Uterus (tissue), 4 donors: ENCODE results near the gene PLPP2. TPM values are rescaled to one million over a fixed set of nuclear protein-coding genes. Genes with fewer than 3 reads are reported as not detected.

Experiments
- DNase-seq, 2 donors: peaks; one replicate each; pipeline ENCODE4 v3.0.0-alpha.2; 2019 to 2020
- H3K27ac ChIP-seq, 2 donors: fragments of 200-600 bp; sonication (generic); 1 replicate in 1 of 2; 2 replicates in 1 of 2; pipeline ENCODE4 v1.5.1; 2016 to 2018
- H3K27me3 ChIP-seq, 2 donors: fragments of 200-600 bp; sonication (generic); one replicate each; pipeline ENCODE4 v1.5.1; 2018 to 2019; ENCODE audit warnings: control low read depth in 1 of 2
- H3K36me3 ChIP-seq, 2 donors: fragments of 200-600 bp; sonication (generic); one replicate each; pipeline ENCODE4 v1.5.1; 2019; ENCODE audit warnings: control low read depth in 1 of 2
- H3K4me1 ChIP-seq, 2 donors: fragments of 200-600 bp; sonication (generic); one replicate each; pipeline ENCODE4 v1.5.1; 2018 to 2019; ENCODE audit warnings: control low read depth in 1 of 2
- H3K4me3 ChIP-seq, 2 donors: fragments of 200-600 bp; sonication (generic); 1 replicate in 1 of 2; 2 replicates in 1 of 2; pipeline ENCODE4 v1.5.1; 2018 to 2019; ENCODE audit warnings: mild to moderate bottlenecking in 1 of 2
- H3K9me3 ChIP-seq, 2 donors: fragments of 200-600 bp; sonication (generic); one replicate each; pipeline ENCODE4 v1.5.1; 2019; ENCODE audit warnings: control low read depth in 1 of 2
- POLR2A ChIP-seq, 2 donors: fragments of 450-650 bp; IDR thresholded peaks; one replicate each; pipeline ENCODE4 v1.6.1; 2016; ENCODE audit warnings: antibody characterized with exemption in 2 of 2, mild to moderate bottlenecking in 1 of 2, moderate library complexity in 1 of 2
- intact Hi-C: fragments of 100-400 bp; cut with DNase I; formaldehyde crosslinking; loops from one replicate; pipeline ENCODE4 v1.15.1; 2023; ENCODE audit warnings: low total_unique reads
- total RNA-seq, 4 donors: library from RNA; depleted of rRNA in 3 of 4; stranded (reverse); fragments of >200 nt in 3 of 4; gene quantifications; one replicate each; pipeline versions ENCODE4 v1.1.0 to v1.2.4, GENCODE V29; 2014 to 2023
- TF ChIP-seq, protein P1 (sequence below), 4 experiments: fragments of 200-600 bp in 2 of 4; fragments of 450-650 bp in 2 of 4; sonication (generic) in 2 of 4; IDR thresholded peaks; one replicate each; pipeline ENCODE4 v1.5.1; 2016 to 2019; ENCODE audit warnings: antibody characterized with exemption in 4 of 4, mild to moderate bottlenecking in 2 of 4, moderate library complexity in 1 of 4
- donor health status: DM: yes; HTN: yes; CAD: no.

PLPP2 gene
- total RNA-seq, 4 donors from 2014 or later, result 4.9 to 55.3 (median 15.3) TPM

DNA sequence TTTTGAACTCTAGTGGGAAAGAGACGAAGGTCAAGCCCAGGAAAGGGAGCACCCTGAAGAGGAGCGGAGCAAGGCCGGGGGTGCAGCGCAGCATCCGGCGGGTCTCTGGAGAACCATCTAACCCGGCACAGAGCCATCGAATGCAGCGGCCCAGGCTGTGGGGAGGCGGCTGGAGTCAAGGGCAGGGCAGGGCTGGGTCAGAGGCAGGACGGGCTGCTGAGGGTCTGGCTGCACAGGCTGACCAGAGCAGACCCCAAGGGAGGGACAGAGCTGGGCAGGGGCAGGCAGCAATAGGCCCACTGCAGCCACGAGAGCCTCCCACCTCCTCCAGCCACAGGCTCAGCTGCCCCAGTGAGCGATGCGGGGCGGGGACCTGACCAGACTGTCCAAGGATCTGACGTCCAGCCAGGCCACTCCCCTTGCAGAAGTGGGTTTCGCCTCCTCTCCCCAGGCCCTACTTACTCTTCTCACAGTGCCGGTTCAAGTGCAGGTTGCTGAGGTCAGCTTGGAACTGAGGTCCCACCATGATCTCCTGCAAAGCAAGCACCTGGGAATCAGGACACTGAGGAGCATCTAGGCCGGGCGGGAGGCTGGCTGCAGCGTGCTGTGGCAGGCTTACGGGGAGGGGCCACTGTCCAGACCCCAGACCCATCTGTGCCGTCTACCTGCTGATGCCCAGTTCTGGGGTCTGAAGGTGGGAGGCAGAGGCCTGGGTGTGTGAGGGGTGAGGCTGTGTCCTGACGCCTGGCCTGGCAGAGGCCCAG, 34.2 kb upstream of the PLPP2 start:
- intact Hi-C loops, result no loop called here
- no peak for DNase-seq
- no peaks in the 10 kb centered on the region for H3K36me3 ChIP-seq

GRCh38 chr19:324716-325115, 33.5 kb upstream of the PLPP2 start:
- Histone ChIP-seq H3K27ac (no peak overlapping the region), H3K9me3 (no peaks in the 10 kb centered on the region), H3K27me3 (no peaks in the 10 kb centered on the region), H3K4me1 (no peaks in the 10 kb centered on the region), H3K36me3 (no peaks in the 10 kb centered on the region), H3K4me3 (no peak overlapping the region)
- DNase-seq, result no peak
- TF ChIP-seq, protein P1, sequence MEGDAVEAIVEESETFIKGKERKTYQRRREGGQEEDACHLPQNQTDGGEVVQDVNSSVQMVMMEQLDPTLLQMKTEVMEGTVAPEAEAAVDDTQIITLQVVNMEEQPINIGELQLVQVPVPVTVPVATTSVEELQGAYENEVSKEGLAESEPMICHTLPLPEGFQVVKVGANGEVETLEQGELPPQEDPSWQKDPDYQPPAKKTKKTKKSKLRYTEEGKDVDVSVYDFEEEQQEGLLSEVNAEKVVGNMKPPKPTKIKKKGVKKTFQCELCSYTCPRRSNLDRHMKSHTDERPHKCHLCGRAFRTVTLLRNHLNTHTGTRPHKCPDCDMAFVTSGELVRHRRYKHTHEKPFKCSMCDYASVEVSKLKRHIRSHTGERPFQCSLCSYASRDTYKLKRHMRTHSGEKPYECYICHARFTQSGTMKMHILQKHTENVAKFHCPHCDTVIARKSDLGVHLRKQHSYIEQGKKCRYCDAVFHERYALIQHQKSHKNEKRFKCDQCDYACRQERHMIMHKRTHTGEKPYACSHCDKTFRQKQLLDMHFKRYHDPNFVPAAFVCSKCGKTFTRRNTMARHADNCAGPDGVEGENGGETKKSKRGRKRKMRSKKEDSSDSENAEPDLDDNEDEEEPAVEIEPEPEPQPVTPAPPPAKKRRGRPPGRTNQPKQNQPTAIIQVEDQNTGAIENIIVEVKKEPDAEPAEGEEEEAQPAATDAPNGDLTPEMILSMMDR (IDR thresholded peaks at IDR 0.05), result no peak
- TF ChIP-seq POLR2A (IDR thresholded peaks at IDR 0.05), result no peak
- intact Hi-C loops, result no loop called here

More for the DNA sequence above, 34.2 kb upstream of the PLPP2 start:
- Histone ChIP-seq H3K4me3 (no peak overlapping the region), H3K9me3 (no peaks in the 10 kb centered on the region), H3K27me3 (no peaks in the 10 kb centered on the region), H3K27ac (no peak overlapping the region), H3K4me1 (no peaks in the 10 kb centered on the region)
- no peak for TF ChIP-seq POLR2A (IDR thresholded peaks at IDR 0.05)
- TF ChIP-seq, protein P1 (IDR thresholded peaks at IDR 0.05), result no peak

- intact Hi-C loops, result no loop called here
- no peak overlapping the region for H3K27ac ChIP-seq
- H3K9me3 ChIP-seq, result no peaks in the 10 kb centered on the region
- H3K4me1 ChIP-seq, result no peaks in the 10 kb centered on the region
- TF ChIP-seq, protein P1 (IDR thresholded peaks at IDR 0.05), result no peak
- TF ChIP-seq POLR2A (IDR thresholded peaks at IDR 0.05), result no peak
- H3K36me3 ChIP-seq, result no peaks in the 10 kb centered on the region
- no peaks in the 10 kb centered on the region for H3K27me3 ChIP-seq
- H3K4me3 ChIP-seq, result no peak overlapping the region
- no peak for DNase-seq
These were observed 31.4 kb upstream of the PLPP2 start for GRCh38 chr19:322616-323015.

DNA sequence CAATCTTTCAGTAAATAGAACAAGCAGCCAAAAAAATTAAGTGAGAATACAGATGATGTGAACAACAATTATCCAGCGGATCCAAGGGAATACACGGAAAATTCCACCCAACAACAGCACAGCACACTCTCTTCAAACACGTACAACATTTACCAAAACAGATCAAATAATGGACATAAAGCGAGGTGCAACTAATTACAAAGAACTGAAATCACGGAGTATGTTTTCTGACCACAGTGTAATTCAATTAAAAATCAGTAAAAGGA, 27.2 kb upstream of the PLPP2 start:
- Histone ChIP-seq H3K9me3 (no peaks in the 10 kb centered on the region), H3K36me3 (no peaks in the 10 kb centered on the region), H3K27ac (no peak overlapping the region), H3K4me1 (no peaks in the 10 kb centered on the region), H3K4me3 (no peak overlapping the region), H3K27me3 (no peaks in the 10 kb centered on the region)
- TF ChIP-seq, protein P1 (IDR thresholded peaks at IDR 0.05), result no peak
- no peak for TF ChIP-seq POLR2A (IDR thresholded peaks at IDR 0.05)
- intact Hi-C loops, result no loop called here
- no peak for DNase-seq

GRCh38 chr19:317710-318508, 26.7 kb upstream of the PLPP2 start:
- H3K27me3 ChIP-seq, result no peaks in the 10 kb centered on the region

More at GRCh38 chr19:317710-318508, 26.7 kb upstream of the PLPP2 start:
- DNase-seq, result no peak
- Histone ChIP-seq H3K36me3 (no peaks in the 10 kb centered on the region), H3K4me1 (no peaks in the 10 kb centered on the region), H3K27ac (no peak overlapping the region), H3K4me3 (no peak overlapping the region), H3K9me3 (no peaks in the 10 kb centered on the region)
- TF ChIP-seq, protein P1 (IDR thresholded peaks at IDR 0.05), result no peak
- TF ChIP-seq POLR2A (IDR thresholded peaks at IDR 0.05), result no peak
- intact Hi-C loops, result no loop called here
